K562 (cell line): ENCODE data around the gene DSP. TPM values are rescaled to one million over a fixed set of nuclear protein-coding genes. Genes with fewer than 3 reads are reported as not detected.

Experiments used
- ATAC-seq: fragments of 200-7000 bp; cut with Tn5 transposase; 3 replicates; pipeline ENCODE4 v1.9.1; 2020; ENCODE audit warnings: moderate library complexity
- BruUV-seq: library from RNA; stranded (reverse); fragments of 400-500 nt; replicated peaks from 2 replicates; lab custom pipeline; 2021; lab: Mats Ljungman, UMichigan
- CTCF ChIA-PET: fragments of 300-600 bp; formaldehyde crosslinking; extraction: SDS; loops from one replicate; lab custom pipeline; 2021; ENCODE audit warnings: low intra/inter-chr PET ratio; lab: Yijun Ruan, JAX
- POLR2A ChIA-PET: fragments of 300-600, 350-650 bp; sonication (Branson Sonifier 250); formaldehyde crosslinking; extraction: SDS; loops from one replicate; lab custom pipeline; 2021; ENCODE audit warnings: antibody characterized with exemption, inconsistent platforms; lab: Yijun Ruan, JAX
- DNase-seq, 4 experiments: peaks; one replicate each; pipeline versions ENCODE4 v3.0.0 to v3.0.0-alpha.2; 2011 to 2018; ENCODE audit warnings: low spot score in 3 of 4, mixed read lengths in 3 of 4; ENCODE audit errors: extremely low read depth in 1 of 4
- FAIRE-seq: peaks from 2 replicates; lab custom pipeline; 2011; peaks lifted over from hg19 to GRCh38; lab: Jason Lieb, UNC
- H2AFZ ChIP-seq: 2 replicates; pipeline ENCODE4 v1.6.0; 2011; ENCODE audit warnings: low read depth, low read length, control low read depth, inconsistent platforms
- H3K27ac ChIP-seq: fragments of 200-600 bp; 3 replicates; pipeline ENCODE4 v1.8.0; 2011; ENCODE audit warnings: low read depth, mild to moderate bottlenecking, control low read depth, inconsistent platforms, low read length, moderate library complexity, mixed read lengths; ENCODE audit errors: extremely low read depth
- H3K27me3 ChIP-seq, 2 experiments: fragments of 300-600 bp in 1 of 2; 2 replicates in 1 of 2; 3 replicates in 1 of 2; pipeline versions ENCODE4 v1.6.0 to v1.8.0; 2011; ENCODE audit warnings: inconsistent platforms in 2 of 2, low read length in 2 of 2, mild to moderate bottlenecking in 1 of 2, mixed read lengths in 1 of 2, moderate library complexity in 1 of 2; ENCODE audit not compliant: control insufficient read depth in 2 of 2, insufficient read depth in 2 of 2
- H3K36me3 ChIP-seq: fragments of 300-600 bp; 3 replicates; pipeline ENCODE4 v1.8.0; 2011; ENCODE audit warnings: mild to moderate bottlenecking, low read length, inconsistent platforms; ENCODE audit not compliant: control insufficient read depth, insufficient read depth
- H3K4me1 ChIP-seq, 2 experiments: fragments of 200-600 bp in 1 of 2; replicated peaks in 1 of 2; 2 replicates in 1 of 2; 3 replicates in 1 of 2; pipeline versions ENCODE4 v1.5.1 to v1.8.0; 2011; ENCODE audit warnings: inconsistent platforms in 2 of 2, low read length in 2 of 2, mild to moderate bottlenecking in 1 of 2, mixed read lengths in 1 of 2, moderate library complexity in 1 of 2; ENCODE audit not compliant: control insufficient read depth in 2 of 2, insufficient read depth in 2 of 2
- H3K4me2 ChIP-seq: 2 replicates; pipeline ENCODE4 v1.6.1; 2011; ENCODE audit warnings: low read length, control low read depth, inconsistent platforms, mixed read lengths; ENCODE audit not compliant: insufficient read depth
- H3K4me3 ChIP-seq: fragments of 200-600 bp; sonication (generic), shearing (Covaris generic); 2 replicates; pipeline ENCODE4 v1.5.1; 2016; ENCODE audit warnings: control low read depth, inconsistent platforms
- H3K79me2 ChIP-seq: fragments of 200-600 bp; 3 replicates; pipeline ENCODE4 v1.8.0; 2011; ENCODE audit warnings: low read length, inconsistent platforms; ENCODE audit not compliant: control insufficient read depth, insufficient read depth
- H3K9ac ChIP-seq, 2 experiments: 2 replicates each; pipeline versions ENCODE4 v1.6.0 to v1.6.1; 2011; ENCODE audit warnings: low read depth in 2 of 2, low read length in 2 of 2, control low read depth in 1 of 2, inconsistent platforms in 1 of 2, mild to moderate bottlenecking in 1 of 2, mixed read lengths in 1 of 2; ENCODE audit not compliant: insufficient read depth in 1 of 2
- H3K9me1 ChIP-seq: one replicate; pipeline ENCODE4 v1.6.0; 2011; ENCODE audit warnings: inconsistent platforms, mild to moderate bottlenecking, low read length, moderate library complexity; ENCODE audit not compliant: control insufficient read depth, insufficient read depth
- H3K9me3 ChIP-seq: replicated peaks from 2 replicates; pipeline ENCODE4 v1.5.1; 2011; ENCODE audit warnings: low read depth, low read length, inconsistent platforms; ENCODE audit not compliant: control insufficient read depth, insufficient read depth
- H4K20me1 ChIP-seq: replicated peaks from 2 replicates; pipeline ENCODE4 v1.6.1; 2011; ENCODE audit warnings: low read length, inconsistent platforms, mixed read lengths; ENCODE audit not compliant: control insufficient read depth, insufficient read depth
- ATF3 ChIP-seq, 2 experiments: fragments of 450-650 bp in 1 of 2; sonication (generic) in 1 of 2; formaldehyde crosslinking in 1 of 2; IDR thresholded peaks in 1 of 2; conservative IDR thresholded peaks in 1 of 2; 2 replicates each; pipeline versions ENCODE4 v1.6.1 to v1.8.1; 2016 to 2023; ENCODE audit warnings: mild to moderate bottlenecking in 2 of 2, moderate library complexity in 2 of 2, inconsistent platforms in 1 of 2, missing genetic modification reagents in 1 of 2
- ATF6 ChIP-seq: sonication (generic); formaldehyde crosslinking; IDR thresholded peaks from 2 replicates; pipeline ENCODE4 v1.4.0; 2020; ENCODE audit warnings: mild to moderate bottlenecking, missing genetic modification reagents
- FOSL1 ChIP-seq: fragments of 200-800 bp; sonication (Bioruptor generic); conservative IDR thresholded peaks from 2 replicates; pipeline ENCODE4 v1.6.1; 2016; ENCODE audit warnings: missing genetic modification characterization, missing compliant biosample characterization
- HOXB6 ChIP-seq: fragments of 250-450 bp; sonication (Bioruptor Pico); IDR thresholded peaks from 2 replicates; pipeline ENCODE4 v1.5.1; 2022; ENCODE audit warnings: mild to moderate bottlenecking, borderline replicate concordance
- JUN ChIP-seq, 2 experiments: sonication (generic) in 1 of 2; formaldehyde crosslinking in 1 of 2; IDR thresholded peaks; 2 replicates each; pipeline versions ENCODE4 v1.6.1 to v1.8.0; 2012 to 2022; ENCODE audit warnings: borderline replicate concordance in 2 of 2, mild to moderate bottlenecking in 2 of 2, improper control_type of control experiment in 1 of 2, low read depth in 1 of 2, low read length in 1 of 2, missing genetic modification reagents in 1 of 2
- JUND ChIP-seq, 2 experiments: IDR thresholded peaks; 2 replicates in 1 of 2; 3 replicates in 1 of 2; pipeline ENCODE4 v1.6.1; 2011; ENCODE audit warnings: borderline replicate concordance in 2 of 2, low read depth in 2 of 2, low read length in 2 of 2, improper control_type of control experiment in 1 of 2, missing biosample characterization in 1 of 2, missing genetic modification characterization in 1 of 2, missing genetic modification reagents in 1 of 2
- NFIC ChIP-seq: fragments of 450-650 bp; IDR thresholded peaks from 2 replicates; pipeline ENCODE4 v1.6.1; 2017; ENCODE audit warnings: mild to moderate bottlenecking, inconsistent platforms
- SIRT6 ChIP-seq: IDR thresholded peaks from one replicate; pipeline ENCODE4 v1.6.1; 2012; ENCODE audit warnings: low read depth, mild to moderate bottlenecking, control low read depth, inconsistent platforms, low read length, moderate library complexity
- ZFPM2 ChIP-seq: fragments of 250-450 bp; sonication (Bioruptor Pico); IDR thresholded peaks from 2 replicates; pipeline ENCODE4 v1.5.1; 2022; ENCODE audit warnings: mild to moderate bottlenecking
- ZNF639 ChIP-seq, 2 experiments: fragments of 200-800 bp in 1 of 2; sonication (Bioruptor generic) in 1 of 2; sonication (generic) in 1 of 2; formaldehyde crosslinking in 1 of 2; IDR thresholded peaks in 1 of 2; conservative IDR thresholded peaks in 1 of 2; 2 replicates each; pipeline versions ENCODE4 v1.5.0 to v1.6.1; 2016 to 2020; ENCODE audit warnings: missing compliant biosample characterization in 1 of 2, missing genetic modification characterization in 1 of 2, missing genetic modification reagents in 1 of 2
- ZNF77 ChIP-seq: fragments of 250-450 bp; sonication (Bioruptor Pico); IDR thresholded peaks from 2 replicates; pipeline ENCODE4 v1.5.0; 2020
- ZZZ3 ChIP-seq: fragments of 450-650 bp; IDR thresholded peaks from 2 replicates; pipeline ENCODE4 v1.6.1; 2016; ENCODE audit warnings: antibody characterized with exemption, mild to moderate bottlenecking, moderate library complexity
- WGBS: fragments of 100-300 bp; shearing (Covaris generic); methylation state at CpG from one replicate; pipeline ENCODE4 v1.1.6; 2016; ENCODE audit warnings: low coverage, mixed read lengths; ENCODE audit not compliant: insufficient coverage; ENCODE audit errors: missing lambda C conversion rate; 5-methylcytosine and 5-hydroxymethylcytosine counted together
- in situ Hi-C: fragments of 300-500 bp; cut with MboI; formaldehyde crosslinking; loops from 4 replicates; pipeline ENCODE4 v1.15.0; 2018; ENCODE audit warnings: inconsistent platforms, mixed read lengths
- intact Hi-C: fragments of 100-400 bp; cut with micrococcal nuclease; formaldehyde crosslinking; loops from 2 replicates; pipeline ENCODE4 v1.14.2; 2022
- polyA plus RNA-seq, 8 experiments: library from polyadenylated mRNA; depleted of rRNA in 4 of 8; stranded (reverse) in 5 of 8; unstranded in 3 of 8; fragments of >200 nt; fragmentation: Nextera tagmentation in 2 of 8; fragmentation: Illumina TruSeq in 1 of 8; extraction: Ambion mirVana in 2 of 8; extraction: Trizol in 1 of 8; gene quantifications; 2 replicates each; pipeline versions ENCODE4 v1.2.1 to v1.2.3, GENCODE V29; 2011 to 2014; ENCODE audit warnings: inconsistent platforms in 1 of 8, missing spikeins in 1 of 8
- total RNA-seq, 7 experiments: library from RNA; depleted of rRNA in 6 of 7; stranded (reverse); fragments of >200 nt in 6 of 7; fragmentation: Illumina TruSeq in 2 of 7; extraction: Trizol in 2 of 7; gene quantifications; 2 replicates each; pipeline versions ENCODE4 v1.2.1 to v1.2.3, GENCODE V29; 2011 to 2021; ENCODE audit warnings: low replicate concordance in 1 of 7

DSP gene
- total and polyA plus RNA-seq, 9 of the 15 experiments (the other 6 are each of a cell fraction or from before 2014, with no cell fraction given): under 0.01 to 0.24 (median 0.03) TPM; not detected in 2

GRCh38 chr6:7505189-7505699, 36.2 kb upstream of the DSP start:
- ChIA-PET POLR2A (interaction anchor here (0.9 kb wide), 1 partner anchor 12 kb away, joined by 3 read pairs; no protein-coding TSS in a partner anchor), CTCF (no interaction called here)
- no peaks in the 10 kb centered on the region for H3K9me1 ChIP-seq
- no peak overlapping the region for H3K4me3 ChIP-seq
- no peaks in the 10 kb centered on the region for H4K20me1 ChIP-seq
- no peak overlapping the region for H3K4me2 ChIP-seq
- ATAC-seq: no peak
- FAIRE-seq: no peak
- no peak for TF ChIP-seq SIRT6
- TF ChIP-seq ZZZ3: no peak
- TF ChIP-seq ZNF77 (CRISPR knock-in tag): no peak
- TF ChIP-seq HOXB6: no peak
- 0 out of 4 replicates have a peak, but pooled peaks of 1 of the 2 experiments have one; percentile 12 for TF ChIP-seq ZNF639 (CRISPR knock-in tag; conservative IDR thresholded peaks at IDR 0.05 in 1 of 2, IDR thresholded peaks at IDR 0.05 in 1 of 2)
- peak; percentile 52 for TF ChIP-seq NFIC
- TF ChIP-seq ZFPM2: no peak
- no peak for TF ChIP-seq ATF6 (CRISPR knock-in tag)
- 0 out of 2 replicates have a peak, but pooled peaks have one; percentile 6 for TF ChIP-seq JUN (IDR thresholded peaks at IDR 0.05; ENCODE audit: borderline replicate concordance, low read depth, low read length)
- no peak for TF ChIP-seq JUN (CRISPR knock-in tag; IDR thresholded peaks at IDR 0.05; ENCODE audit: borderline replicate concordance)
- 0 out of 2 replicates have a peak, but pooled peaks have one; percentile 21 for TF ChIP-seq FOSL1 (tag)
- 0 out of 2 replicates have a peak, but pooled peaks have one; percentile 9 for TF ChIP-seq JUND (IDR thresholded peaks at IDR 0.05; ENCODE audit: borderline replicate concordance, low read depth, low read length)
- TF ChIP-seq JUND (tag; IDR thresholded peaks at IDR 0.05; ENCODE audit: borderline replicate concordance, low read depth, low read length): no peak
- TF ChIP-seq ATF3 (IDR thresholded peaks at IDR 0.05): 0 out of 2 replicates have a peak, but pooled peaks have one; percentile 7
- no peak for TF ChIP-seq ATF3 (CRISPR knock-in tag; conservative IDR thresholded peaks at IDR 0.05)
- H3K27me3 ChIP-seq: peaks cover 44 to 81% of the 10 kb centered on the region in 2 experiments
- 0% methylated on average over 10 of the region's 10 CpGs for WGBS
- H3K4me1 ChIP-seq: no peaks in the 10 kb centered on the region
- H3K27ac ChIP-seq: no peak overlapping the region
- H3K9ac ChIP-seq: no peak overlapping the region
- H2AFZ ChIP-seq: no peak overlapping the region
- in situ Hi-C loops (no loop called here), intact Hi-C loops (no loop called here)
- H3K79me2 ChIP-seq: no peaks in the 10 kb centered on the region
- no peaks in the 10 kb centered on the region for H3K36me3 ChIP-seq
- no peaks in the 10 kb centered on the region for H3K9me3 ChIP-seq
- no TSS peak for BruUV-seq
- peak in 1 of 4 experiments; percentile 6 for DNase-seq
